ENCODE measurements around the gene HCCS. TPM values are rescaled to one million over a fixed set of nuclear protein-coding genes. Genes with fewer than 3 reads are reported as not detected.

HCCS gene
- total RNA-seq, 1 donor from 2014 or later = 17.9 TPM

DNA sequence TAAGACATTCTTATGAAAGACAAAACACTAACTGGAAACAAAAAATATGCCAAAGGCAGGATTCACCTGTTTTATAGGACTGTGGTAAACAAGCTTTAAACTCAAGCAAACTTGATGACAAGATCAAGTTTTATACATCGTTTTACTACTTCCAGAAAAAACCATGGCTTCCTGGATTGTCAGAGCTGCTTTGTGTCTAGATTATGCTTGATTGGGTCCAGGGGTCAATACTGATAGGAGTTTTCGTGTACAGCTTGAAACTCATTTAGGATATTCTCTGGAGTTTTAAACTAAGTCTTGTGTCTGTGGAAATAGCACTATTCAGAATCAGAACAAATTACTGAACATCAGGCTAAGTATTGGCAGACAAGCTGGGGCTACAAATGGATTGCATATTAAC, 13.0 kb downstream of the HCCS start:
- Mint-ChIP-seq H3K9me3 (peaks cover 18% of the 10 kb centered on the region), H3K4me3 (no peak overlapping the region), H3K27me3 (ENCODE audit: low read depth) (no peaks in the 10 kb centered on the region), H3K27ac (no peak overlapping the region), H3K4me1 (no peaks in the 10 kb centered on the region), H3K36me3 (peaks cover 17% of the 10 kb centered on the region)
- no peak for DNase-seq (ENCODE audit: low spot score in 2 of 2, unreplicated experiment in 2 of 2)
- no peak for TF ChIP-seq CTCF (IDR thresholded peaks at IDR 0.05; ENCODE audit: unreplicated experiment)

DNA sequence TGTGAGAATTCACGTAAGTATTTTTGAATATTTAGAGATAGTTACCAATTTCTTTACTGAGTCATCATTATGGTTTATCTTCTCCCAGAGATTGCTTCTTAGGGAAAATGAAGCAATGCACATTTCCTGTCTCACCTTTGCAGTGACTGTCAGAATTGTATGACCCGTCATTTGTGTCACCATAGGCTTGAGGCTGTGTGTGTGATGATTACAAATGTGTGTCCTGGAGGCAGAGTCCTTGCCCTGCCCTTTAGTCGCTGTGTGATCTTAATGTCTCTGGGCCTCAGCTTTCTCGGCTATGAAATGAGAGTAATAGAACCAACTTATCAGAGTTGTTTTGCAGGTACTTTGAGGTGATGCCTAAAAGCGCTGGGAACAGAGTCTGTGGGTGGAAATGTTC, 13.9 kb downstream of the HCCS start:
- H3K27ac Mint-ChIP-seq = no peak overlapping the region
- H3K4me3 Mint-ChIP-seq = no peak overlapping the region
- peaks cover 16% of the 10 kb centered on the region for H3K36me3 Mint-ChIP-seq
- DNase-seq (ENCODE audit: low spot score in 2 of 2, unreplicated experiment in 2 of 2) = no peak
- H3K9me3 Mint-ChIP-seq = peaks cover 18% of the 10 kb centered on the region
- H3K4me1 Mint-ChIP-seq = no peaks in the 10 kb centered on the region
- TF ChIP-seq CTCF (IDR thresholded peaks at IDR 0.05; ENCODE audit: unreplicated experiment) = no peak
- no peaks in the 10 kb centered on the region for H3K27me3 Mint-ChIP-seq (ENCODE audit: low read depth)

- no peak overlapping the region for H3K27ac Mint-ChIP-seq
- peaks cover 3% of the 10 kb centered on the region for H3K36me3 Mint-ChIP-seq
- H3K27me3 Mint-ChIP-seq (ENCODE audit: low read depth) = no peaks in the 10 kb centered on the region
- peaks cover 22% of the 10 kb centered on the region for H3K9me3 Mint-ChIP-seq
- no peak for DNase-seq (ENCODE audit: low spot score in 2 of 2, unreplicated experiment in 2 of 2)
- no peak overlapping the region for H3K4me3 Mint-ChIP-seq
- TF ChIP-seq CTCF (IDR thresholded peaks at IDR 0.05; ENCODE audit: unreplicated experiment) = no peak
- H3K4me1 Mint-ChIP-seq = peaks cover 6% of the 10 kb centered on the region
Observed at GRCh38 chrX:11129534-11130105, 18.5 kb downstream of the HCCS start.

- Mint-ChIP-seq H3K36me3 (peaks cover 3% of the 10 kb centered on the region), H3K27me3 (ENCODE audit: low read depth) (no peaks in the 10 kb centered on the region), H3K9me3 (peaks cover 22% of the 10 kb centered on the region), H3K4me3 (no peak overlapping the region), H3K4me1 (peaks cover 6% of the 10 kb centered on the region), H3K27ac (no peak overlapping the region)
- TF ChIP-seq CTCF (IDR thresholded peaks at IDR 0.05; ENCODE audit: unreplicated experiment) = no peak
- no peak for DNase-seq (ENCODE audit: low spot score in 2 of 2, unreplicated experiment in 2 of 2)
Observed at GRCh38 chrX:11130136-11130535, 19.0 kb downstream of the HCCS start.

GRCh38 chrX:11131146-11131545, 20.0 kb downstream of the HCCS start:
- no peak for DNase-seq (ENCODE audit: low spot score in 2 of 2, unreplicated experiment in 2 of 2)
- Mint-ChIP-seq H3K36me3 (peaks cover 3% of the 10 kb centered on the region), H3K4me1 (peaks cover 10% of the 10 kb centered on the region), H3K9me3 (peaks cover 22% of the 10 kb centered on the region), H3K27ac (no peak overlapping the region), H3K4me3 (no peak overlapping the region), H3K27me3 (ENCODE audit: low read depth) (no peaks in the 10 kb centered on the region)
- TF ChIP-seq CTCF (IDR thresholded peaks at IDR 0.05; ENCODE audit: unreplicated experiment) = no peak
